GM21526 (cell line): ENCODE data around the gene ATRNL1.

Experiments
- ATAC-seq: cut with Tn5 transposase; IDR thresholded peaks from one replicate; pipeline ENCODE4 v1.9.1; 2021; ENCODE audit warnings: moderate library complexity; ENCODE audit not compliant: unreplicated experiment, low FRiP score

Gene ATRNL1

GRCh38 chr10:115968236-115968635 is 875.1 kb downstream of the ATRNL1 start:
- ATAC-seq: no peak

DNA sequence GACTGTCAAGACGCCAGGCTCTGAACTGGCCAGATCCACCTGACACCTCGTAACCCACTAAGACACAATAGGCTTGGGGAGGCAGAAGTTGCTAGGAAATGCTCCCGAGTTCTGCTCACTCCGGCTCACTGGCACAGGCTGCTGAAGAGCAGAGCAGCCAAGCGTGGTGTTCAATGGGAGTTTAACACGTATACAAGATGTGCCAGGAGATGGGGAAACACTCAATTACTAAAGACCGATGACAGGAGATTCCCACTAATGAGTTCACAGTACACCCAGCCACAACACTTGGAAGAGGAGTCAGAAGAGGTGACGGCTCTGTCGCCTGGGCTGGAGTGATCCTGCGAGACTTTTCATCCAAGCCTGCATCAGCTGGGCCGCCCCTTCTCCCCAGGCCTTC is 876.4 kb downstream of the ATRNL1 start:
- ATAC-seq: no peak

- no peak for ATAC-seq
Observed at GRCh38 chr10:115971921-115972320, 878.8 kb downstream of the ATRNL1 start.

GRCh38 chr10:115972426-115972825 is 879.3 kb downstream of the ATRNL1 start:
- ATAC-seq: no peak

DNA sequence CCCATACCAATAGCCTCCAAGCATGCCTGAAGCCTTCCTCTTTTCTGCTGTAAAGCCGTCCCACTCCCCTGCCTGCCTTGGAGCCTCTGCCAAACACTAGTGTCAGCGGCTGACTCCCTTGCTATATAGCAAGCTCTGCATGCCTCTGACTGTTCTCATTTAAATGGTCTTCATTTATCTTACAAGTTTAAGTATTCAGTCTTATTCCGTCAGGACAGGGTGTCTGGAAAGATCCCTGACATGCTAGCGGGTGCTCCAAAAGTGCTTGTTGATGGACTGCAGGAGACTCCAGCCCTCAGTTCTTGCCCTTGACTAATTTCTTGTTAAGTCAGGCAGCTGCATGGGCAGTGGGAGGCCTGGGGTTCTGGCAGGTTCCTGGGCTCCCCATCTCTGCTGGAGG is 881.2 kb downstream of the ATRNL1 start:
- no peak for ATAC-seq

DNA sequence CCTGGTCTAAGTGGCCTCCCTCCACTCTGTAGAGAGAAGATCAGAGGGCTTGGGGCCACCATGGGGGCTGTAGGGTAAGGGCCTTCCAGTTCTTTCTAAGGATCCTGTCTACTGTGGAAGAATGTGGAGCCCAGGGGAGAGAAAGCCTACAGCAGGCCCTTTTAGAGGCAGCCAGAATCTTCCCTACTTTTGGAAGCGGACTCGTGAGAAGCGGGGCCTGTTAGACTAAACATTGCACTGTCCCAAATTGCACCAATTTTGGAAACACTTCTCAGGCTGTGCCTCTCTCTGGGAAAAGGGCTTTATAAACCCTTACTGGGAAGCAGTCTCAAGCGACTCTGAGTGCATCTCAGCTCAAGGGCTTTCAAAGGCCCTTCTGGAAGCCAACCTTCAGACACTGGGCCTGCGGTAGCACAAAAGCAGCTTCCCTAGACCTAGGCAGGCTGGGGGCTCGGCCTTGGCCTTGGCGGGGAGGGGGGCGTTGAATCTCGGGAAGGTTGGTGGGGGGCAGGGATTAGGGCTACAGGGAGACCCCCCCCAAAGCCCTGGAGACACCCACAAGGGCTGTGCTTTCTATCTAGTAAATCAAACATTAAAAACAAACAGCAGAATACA is 881.8 kb downstream of the ATRNL1 start:
- ATAC-seq: no peak

DNA sequence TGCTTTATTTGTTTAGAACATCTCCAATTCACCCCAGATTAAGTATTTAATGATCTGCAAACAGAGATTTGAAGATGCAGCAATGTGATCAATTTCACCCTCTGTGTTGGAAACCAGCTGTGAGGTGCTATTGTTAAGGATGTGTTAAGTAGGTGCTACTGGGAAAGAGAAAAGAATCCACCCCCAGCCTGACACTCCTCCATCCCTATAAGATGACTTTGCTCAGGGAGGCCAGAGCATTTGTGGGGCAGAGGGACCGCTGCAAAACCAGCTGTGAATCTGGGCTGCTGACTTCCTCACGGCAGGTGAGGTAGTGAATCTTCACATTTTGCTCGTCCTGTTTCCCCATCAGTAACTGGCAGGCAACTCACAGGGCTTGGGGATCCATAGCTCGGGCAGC is 882.3 kb downstream of the ATRNL1 start:
- no peak for ATAC-seq

DNA sequence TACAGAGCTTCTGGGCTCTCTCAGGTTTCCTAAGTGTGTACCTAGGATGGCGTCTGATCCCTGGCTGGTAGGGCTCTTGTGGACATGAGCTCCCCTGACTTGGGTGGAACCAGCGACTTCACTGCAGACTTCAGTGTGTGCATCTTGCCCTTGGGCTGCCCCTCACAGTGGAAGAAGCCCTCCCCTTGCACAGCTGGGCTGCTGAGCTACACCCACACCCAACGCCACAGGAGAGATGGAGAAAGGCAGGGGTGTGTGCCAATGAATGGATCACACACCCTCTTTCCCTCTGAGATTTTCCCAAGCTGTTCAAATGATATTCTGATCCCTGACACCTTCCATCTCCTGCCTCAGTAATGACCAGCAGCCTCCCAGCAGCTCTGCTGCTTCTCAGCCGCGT is 883.2 kb downstream of the ATRNL1 start:
- no peak for ATAC-seq

DNA sequence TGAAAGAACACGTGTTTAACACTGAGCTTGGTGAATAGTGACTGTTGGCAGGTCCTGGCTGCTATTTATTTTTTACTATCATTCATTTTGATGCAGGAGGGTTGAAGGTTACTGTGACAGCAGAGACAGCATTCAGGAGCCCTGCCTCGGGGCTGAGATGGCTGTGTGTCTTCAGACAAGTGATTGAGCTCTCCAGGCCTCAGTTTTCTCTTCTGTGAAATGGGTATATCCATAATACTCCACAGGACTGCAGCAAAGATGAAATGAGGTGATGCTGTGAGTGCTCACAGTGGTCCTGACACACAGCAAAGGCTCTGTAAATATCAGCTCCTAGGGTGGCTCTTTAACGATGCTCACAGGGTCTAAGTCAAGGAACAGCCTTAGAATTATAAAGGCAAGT is 884.7 kb downstream of the ATRNL1 start:
- no peak for ATAC-seq

- no peak for ATAC-seq
Observed at GRCh38 chr10:115979576-115979975, 886.4 kb downstream of the ATRNL1 start.

- ATAC-seq: no peak
Observed at GRCh38 chr10:115980470-115980869, 887.3 kb downstream of the ATRNL1 start.

- no peak for ATAC-seq
Observed at GRCh38 chr10:115981081-115981480, 887.9 kb downstream of the ATRNL1 start.

DNA sequence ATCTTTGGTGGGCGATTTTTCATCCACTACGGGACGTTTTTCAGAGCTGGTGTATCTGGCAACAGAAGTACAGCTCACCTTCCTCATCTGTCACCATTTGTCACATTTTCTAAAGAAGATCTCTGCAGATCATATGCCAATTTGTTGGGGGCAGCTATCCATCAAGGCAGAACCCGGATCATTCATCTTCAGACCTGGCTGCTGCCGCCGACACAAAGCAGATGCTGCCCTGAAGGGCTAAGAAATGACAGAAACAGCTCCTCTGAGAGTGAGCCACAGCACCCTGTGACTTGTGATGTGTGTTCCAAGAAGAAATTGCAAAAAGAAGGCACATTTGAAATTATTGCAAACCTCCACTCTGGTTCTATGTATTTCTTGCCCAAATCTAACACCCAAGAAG is 888.9 kb downstream of the ATRNL1 start:
- ATAC-seq: no peak

DNA sequence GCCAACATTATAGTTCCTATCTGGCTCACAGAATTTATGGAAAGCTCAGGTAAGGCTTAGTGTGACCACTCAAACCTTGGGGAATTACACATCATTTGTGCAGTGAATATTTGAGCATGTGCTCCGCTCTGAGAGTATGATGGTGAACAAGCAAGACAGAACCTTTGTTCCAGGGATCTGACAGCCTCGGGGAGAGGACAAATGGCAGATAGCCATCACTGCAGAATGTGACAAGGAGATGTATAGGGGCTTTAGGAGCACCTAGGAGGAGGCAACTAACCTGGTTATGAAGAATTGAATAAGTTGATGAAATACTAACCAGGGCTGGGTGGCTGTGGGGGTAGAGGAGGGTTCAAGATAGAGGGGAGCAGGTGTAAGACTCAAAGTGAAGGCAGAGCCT is 889.4 kb downstream of the ATRNL1 start:
- ATAC-seq: no peak

GRCh38 chr10:115985786-115986185 is 892.6 kb downstream of the ATRNL1 start:
- no peak for ATAC-seq

DNA sequence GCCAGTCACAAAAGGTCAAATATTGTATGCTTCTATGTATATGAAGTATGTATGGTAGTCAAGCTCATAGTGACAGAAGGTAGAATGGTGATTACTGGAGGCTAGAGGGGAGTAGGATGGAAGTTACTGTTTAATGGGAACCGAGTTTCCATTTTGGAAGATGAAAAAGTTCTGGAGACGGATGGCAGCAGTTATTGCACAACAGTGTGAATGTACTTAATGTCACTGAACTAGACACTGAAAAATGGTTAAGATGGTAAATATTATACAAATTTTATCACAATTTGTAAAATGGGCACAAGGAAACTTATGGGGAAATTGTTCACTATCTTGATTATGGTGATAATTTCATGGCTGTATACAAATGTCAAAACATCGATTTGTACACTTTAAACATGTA is 895.2 kb downstream of the ATRNL1 start:
- no peak for ATAC-seq

DNA sequence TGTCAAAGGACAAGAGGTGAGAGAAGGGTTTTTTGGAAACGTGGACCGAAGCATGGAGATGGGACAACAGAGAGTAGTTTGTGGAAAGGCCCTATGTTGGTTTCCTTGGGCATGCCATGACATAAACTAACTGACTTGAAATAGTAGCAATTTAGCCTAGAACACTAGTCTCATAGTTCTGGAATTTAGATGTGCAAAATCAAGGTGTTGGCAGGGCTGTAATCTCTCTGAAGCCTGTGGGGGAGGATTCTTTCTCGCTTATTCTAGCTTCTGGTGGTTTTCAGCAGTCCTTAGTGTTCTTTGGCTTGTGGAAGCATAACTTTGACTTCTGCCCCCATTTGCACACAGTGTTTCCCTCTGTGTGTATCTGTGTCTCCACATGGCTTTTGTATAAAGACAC is 896.5 kb downstream of the ATRNL1 start:
- no peak for ATAC-seq

GRCh38 chr10:115992236-115992986 is 899.2 kb downstream of the ATRNL1 start:
- ATAC-seq: no peak

GRCh38 chr10:115996031-115996430 is 902.9 kb downstream of the ATRNL1 start:
- ATAC-seq: no peak

DNA sequence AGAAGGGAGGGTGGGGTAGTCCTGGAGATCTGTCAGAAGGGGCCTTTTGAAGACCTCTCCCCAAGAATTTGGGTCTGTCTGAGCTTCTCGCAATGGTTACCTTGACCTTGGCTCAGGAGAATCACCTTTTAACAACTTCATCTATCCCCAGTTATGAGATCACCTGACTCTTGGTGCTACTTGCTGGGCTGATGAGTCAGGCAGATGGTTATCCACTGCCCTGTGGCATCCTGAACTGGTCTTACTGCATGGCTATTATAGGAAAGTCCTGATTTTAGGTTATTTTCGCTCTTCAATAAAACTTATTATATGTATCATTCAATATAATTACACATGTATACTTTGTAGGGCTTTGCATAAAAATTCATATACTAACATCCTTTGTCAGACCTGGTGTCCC is 905.1 kb downstream of the ATRNL1 start:
- ATAC-seq: no peak
